Fibroblast of villous mesenchyme (primary cell): Measurements from ENCODE around the gene SMARCB1. TPM values are rescaled to one million over a fixed set of nuclear protein-coding genes. Genes with fewer than 3 reads are reported as not detected.

Experiments
- DNase-seq: peaks from one replicate; pipeline ENCODE4 v3.0.0-alpha.2; 2010; ENCODE audit warnings: low read depth
- H3K4me3 ChIP-seq: 2 replicates; pipeline ENCODE4 v1.5.1; 2011; ENCODE audit warnings: low read depth, mild to moderate bottlenecking, low read length
- total RNA-seq: library from RNA; depleted of rRNA; stranded (reverse); fragments of >200 nt; gene quantifications from 2 replicates; pipeline ENCODE4 v1.2.3, GENCODE V29; 2012
- TF ChIP-seq, protein P1 (sequence below): IDR thresholded peaks from 2 replicates; pipeline ENCODE4 v1.5.1; 2012; ENCODE audit warnings: low read depth, mild to moderate bottlenecking, low read length; ENCODE audit not compliant: insufficient read depth

The SMARCB1 gene
- total RNA-seq, 1 donor = 61.7 TPM

DNA sequence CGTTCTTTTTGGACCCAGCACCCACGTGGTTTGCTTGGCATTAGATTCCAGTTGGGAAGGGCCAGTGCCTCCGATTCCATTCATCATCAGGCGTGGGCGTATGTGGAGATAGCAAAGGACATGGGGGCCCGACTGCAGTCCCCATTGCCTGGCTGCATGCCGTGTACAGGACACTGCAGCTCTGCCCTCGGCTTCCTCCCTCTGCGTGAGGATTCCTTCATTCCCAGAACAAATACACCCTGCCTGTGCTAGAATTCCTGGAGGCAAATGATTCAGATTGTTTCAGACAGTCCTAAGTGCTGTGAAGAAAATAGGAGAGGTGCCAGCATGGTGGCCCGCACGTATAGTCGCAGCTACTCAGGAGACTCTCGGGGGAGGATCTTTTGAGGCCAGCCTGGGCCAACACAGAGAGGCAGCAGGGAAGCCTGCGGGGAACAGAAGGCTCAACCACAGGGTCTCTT, 36.6 kb downstream of the SMARCB1 start:
- no peak overlapping the region for H3K4me3 ChIP-seq
- TF ChIP-seq, protein P1, sequence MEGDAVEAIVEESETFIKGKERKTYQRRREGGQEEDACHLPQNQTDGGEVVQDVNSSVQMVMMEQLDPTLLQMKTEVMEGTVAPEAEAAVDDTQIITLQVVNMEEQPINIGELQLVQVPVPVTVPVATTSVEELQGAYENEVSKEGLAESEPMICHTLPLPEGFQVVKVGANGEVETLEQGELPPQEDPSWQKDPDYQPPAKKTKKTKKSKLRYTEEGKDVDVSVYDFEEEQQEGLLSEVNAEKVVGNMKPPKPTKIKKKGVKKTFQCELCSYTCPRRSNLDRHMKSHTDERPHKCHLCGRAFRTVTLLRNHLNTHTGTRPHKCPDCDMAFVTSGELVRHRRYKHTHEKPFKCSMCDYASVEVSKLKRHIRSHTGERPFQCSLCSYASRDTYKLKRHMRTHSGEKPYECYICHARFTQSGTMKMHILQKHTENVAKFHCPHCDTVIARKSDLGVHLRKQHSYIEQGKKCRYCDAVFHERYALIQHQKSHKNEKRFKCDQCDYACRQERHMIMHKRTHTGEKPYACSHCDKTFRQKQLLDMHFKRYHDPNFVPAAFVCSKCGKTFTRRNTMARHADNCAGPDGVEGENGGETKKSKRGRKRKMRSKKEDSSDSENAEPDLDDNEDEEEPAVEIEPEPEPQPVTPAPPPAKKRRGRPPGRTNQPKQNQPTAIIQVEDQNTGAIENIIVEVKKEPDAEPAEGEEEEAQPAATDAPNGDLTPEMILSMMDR = no peak
- peak; percentile 27 for DNase-seq

DNA sequence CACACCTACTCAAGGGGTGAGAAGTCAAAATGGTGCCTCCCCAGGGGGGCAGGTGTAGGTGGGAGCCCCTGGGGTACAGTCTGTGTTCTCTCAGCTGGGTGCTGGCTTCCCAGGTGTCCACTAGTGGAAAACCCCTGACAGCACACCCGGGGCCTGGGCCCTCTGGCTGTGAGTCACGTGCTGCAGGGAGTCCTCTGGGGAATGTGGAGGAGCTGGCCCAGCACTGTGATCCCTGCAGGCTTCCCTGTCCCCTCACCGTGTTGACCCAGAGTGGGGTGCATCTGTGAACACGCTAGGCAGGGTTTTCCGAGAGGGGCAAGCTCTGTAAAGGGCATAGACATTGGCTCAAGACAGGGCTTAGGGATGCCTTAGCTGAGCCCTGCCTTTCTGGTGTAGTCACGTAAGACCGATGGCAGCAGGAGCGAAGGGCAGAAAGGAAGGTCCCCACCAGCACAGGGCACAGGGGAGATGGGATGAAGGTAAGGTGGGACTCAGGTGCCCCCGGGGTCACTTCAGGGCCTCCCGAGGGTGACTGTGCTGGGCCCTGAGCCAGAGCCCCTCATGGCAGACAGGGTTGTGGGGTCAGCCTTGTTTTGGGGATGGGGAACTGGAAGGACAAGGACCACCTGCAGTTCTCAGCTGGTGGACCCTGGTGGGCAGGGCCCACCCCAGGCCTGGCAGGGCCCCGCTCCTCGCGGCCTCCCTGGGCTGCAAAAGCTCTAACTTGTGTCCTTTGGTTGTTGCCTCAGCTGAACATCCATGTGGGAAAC, 37.9 kb downstream of the SMARCB1 start:
- no peak overlapping the region for H3K4me3 ChIP-seq
- DNase-seq = no peak
- TF ChIP-seq, protein P1 = no peak

DNA sequence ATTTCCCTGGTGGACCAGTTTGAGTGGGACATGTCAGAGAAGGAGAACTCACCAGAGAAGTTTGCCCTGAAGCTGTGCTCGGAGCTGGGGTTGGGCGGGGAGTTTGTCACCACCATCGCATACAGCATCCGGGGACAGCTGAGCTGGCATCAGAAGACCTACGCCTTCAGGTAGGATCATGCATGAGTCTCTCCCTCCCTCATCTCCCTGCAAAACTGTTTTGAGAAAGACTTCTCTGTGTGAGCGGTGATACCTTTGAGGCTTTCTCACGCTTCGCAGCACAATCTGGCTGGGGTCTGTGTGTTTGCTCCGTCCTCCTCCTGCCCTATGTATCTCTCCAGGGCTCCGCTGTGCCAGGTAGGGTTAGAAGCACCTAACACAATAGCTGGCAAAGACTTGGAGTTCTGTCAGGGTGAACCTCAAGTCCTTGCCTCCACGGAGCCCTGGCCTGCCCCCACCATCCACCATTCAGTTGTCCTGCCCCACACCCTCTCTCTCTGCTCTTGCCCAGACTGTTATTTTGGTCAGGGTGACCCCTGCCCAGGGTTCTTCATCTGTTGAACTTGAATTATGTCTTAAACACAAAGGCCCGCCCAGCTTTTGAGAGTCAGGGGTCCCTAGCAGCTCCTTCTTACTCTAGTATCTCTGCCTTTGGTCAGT, 38.6 kb downstream of the SMARCB1 start:
- H3K4me3 ChIP-seq = no peak overlapping the region
- TF ChIP-seq, protein P1 = no peak
- no peak for DNase-seq

DNA sequence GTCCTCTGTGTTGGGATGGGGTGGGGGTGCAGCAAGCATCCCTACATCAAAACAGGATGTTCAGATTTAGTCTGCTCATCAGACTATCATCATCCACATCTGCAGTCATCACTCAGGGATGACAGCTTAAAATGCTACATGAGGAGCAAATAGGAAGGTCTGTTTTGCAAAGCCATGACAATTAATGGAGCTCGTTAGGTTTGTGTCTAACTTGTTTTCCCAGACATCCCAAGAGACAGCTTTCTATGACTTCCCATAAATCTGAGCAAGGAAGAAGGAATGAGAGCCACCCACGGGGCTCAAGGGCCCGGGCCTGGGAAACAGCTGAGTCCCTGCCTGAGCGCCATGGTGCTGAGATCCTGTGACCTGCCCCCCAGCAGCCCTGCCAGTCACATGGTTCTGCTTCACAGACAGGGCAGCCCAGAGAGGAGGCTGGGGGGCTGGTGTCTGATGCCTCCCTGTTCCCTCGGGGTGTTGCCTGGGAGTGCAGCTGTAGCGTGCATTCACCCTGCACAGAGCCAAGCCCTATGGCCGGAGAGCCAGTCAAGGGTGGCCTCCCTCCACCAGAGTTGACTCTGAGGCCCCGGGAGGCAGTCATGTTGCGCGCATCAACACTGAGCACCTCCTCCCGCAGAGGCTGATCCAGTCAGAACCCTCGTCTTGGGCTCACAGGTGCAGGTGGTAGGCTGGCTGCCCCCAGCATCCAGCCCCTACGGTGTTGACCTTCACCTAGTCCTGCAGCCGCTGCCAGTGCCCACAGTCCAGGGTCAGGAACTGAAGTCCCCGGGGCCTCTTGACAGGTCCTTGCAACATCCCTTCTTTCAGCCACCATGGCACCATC, 40.0 kb downstream of the SMARCB1 start:
- H3K4me3 ChIP-seq = no peak overlapping the region
- TF ChIP-seq, protein P1 = no peak
- DNase-seq = peak; percentile 86

DNA sequence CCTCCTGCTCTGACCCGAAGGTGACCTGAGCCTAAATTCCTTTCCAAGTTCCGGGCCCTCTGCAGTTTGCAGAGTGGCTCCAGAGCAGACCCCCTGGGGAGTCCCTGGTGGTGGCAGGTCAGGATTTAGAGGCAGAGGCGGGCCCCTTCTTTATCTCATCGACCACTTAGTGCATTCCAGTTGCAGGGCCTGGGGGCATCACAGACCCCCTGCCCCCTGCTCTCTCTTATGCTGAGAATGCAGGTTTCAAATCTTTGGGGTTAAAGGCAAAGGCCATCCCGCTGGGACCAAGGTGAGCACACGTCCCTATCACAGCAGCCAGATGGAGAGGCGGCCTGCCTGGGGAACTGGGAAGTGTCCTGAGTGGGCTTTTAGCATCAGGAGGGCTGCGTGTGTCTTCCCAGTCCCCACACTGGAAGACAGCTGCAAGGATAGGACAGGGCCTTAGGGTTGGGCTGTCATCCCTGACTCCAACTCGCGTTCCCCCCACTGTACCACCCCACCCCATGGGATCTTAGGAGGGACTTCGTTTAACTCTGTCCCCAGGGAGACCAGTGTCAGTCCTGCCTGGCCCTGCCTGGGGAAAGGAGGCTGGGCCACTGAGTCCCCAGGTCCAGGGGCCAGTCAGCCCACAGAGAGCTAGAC, 40.7 kb downstream of the SMARCB1 start:
- TF ChIP-seq, protein P1 = no peak
- no peak overlapping the region for H3K4me3 ChIP-seq
- no peak for DNase-seq
